GM12875 (cell line): Measurements from ENCODE around the gene DSTYK.

Experiments
- H3K4me3 ChIP-seq: one replicate; pipeline ENCODE4 v1.5.1; 2011; ENCODE audit warnings: low read depth, low read length, control low read depth
- CTCF ChIP-seq: IDR thresholded peaks from 2 replicates; pipeline ENCODE4 v1.5.1; 2011; ENCODE audit warnings: low read depth, mild to moderate bottlenecking, control low read depth, inconsistent platforms, low read length, moderate library complexity, borderline replicate concordance; ENCODE audit not compliant: insufficient read depth

The DSTYK gene

GRCh38 chr1:205108464-205108863 lies 103.0 kb downstream of the DSTYK start:
- H3K4me3 ChIP-seq: no peak overlapping the region
- TF ChIP-seq CTCF: no peak

GRCh38 chr1:205107327-205107726 lies 104.2 kb downstream of the DSTYK start:
- no peak for TF ChIP-seq CTCF
- no peak overlapping the region for H3K4me3 ChIP-seq

GRCh38 chr1:205102404-205102803 lies 109.1 kb downstream of the DSTYK start:
- TF ChIP-seq CTCF: no peak
- H3K4me3 ChIP-seq: no peak overlapping the region

GRCh38 chr1:205098242-205098641 lies 113.3 kb downstream of the DSTYK start:
- TF ChIP-seq CTCF: no peak

GRCh38 chr1:205095422-205095821 lies 116.1 kb downstream of the DSTYK start:
- H3K4me3 ChIP-seq: no peak overlapping the region
- TF ChIP-seq CTCF: no peak

More at GRCh38 chr1:205098242-205098641, 113.3 kb downstream of the DSTYK start:
- H3K4me3 ChIP-seq: no peak overlapping the region
